ENCODE measurements around the gene MEGF11. TPM values are rescaled to one million over a fixed set of nuclear protein-coding genes. Genes with fewer than 3 reads are reported as not detected.

MEGF11 gene
- total RNA-seq, 1 experiment from 2014 or later = not detected

DNA sequence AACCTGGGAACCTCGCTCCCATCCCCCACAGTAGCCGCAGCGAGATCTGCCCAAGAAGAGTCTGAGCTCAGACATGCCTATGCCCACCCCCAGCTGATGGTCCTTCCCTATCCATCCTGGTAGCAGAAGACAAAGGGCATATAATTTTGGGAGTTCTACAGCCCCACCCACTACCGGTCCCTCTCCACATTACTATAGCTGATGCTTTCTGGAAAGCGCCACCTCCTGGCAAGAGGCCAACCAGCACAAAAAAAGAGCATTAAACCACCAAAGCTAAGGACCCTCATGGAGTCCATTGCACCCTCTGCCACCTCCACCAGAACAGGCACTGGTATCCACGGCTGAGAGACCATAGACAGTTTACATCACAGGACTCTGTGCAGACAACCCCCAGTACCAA, 168.4 kb downstream of the MEGF11 start:
- no peaks in the 10 kb centered on the region for H4K20me1 ChIP-seq (ENCODE audit: low read length)
- ATAC-seq (no peak), DNase-seq (peak; percentile 11)
- H3F3A ChIP-seq (ENCODE audit: low read length, unreplicated experiment) = no peaks in the 10 kb centered on the region
- no peak overlapping the region for H3K4me3 ChIP-seq (ENCODE audit: low read length)
- ChIA-PET POLR2A (ENCODE audit: unreplicated experiment) (no interaction called here), CTCF (no interaction called here)
- H3K9me2 ChIP-seq (replicated peaks; ENCODE audit: low read length) = no peaks in the 10 kb centered on the region
- no peak overlapping the region for H3K4me2 ChIP-seq (ENCODE audit: low read length)
- H3K9me3 ChIP-seq (ENCODE audit: low read length) = no peaks in the 10 kb centered on the region
- H3K36me3 ChIP-seq (ENCODE audit: low read depth, low read length) = no peaks in the 10 kb centered on the region
- intact Hi-C loops (cut with micrococcal nuclease) = no loop called here
- no peaks in the 10 kb centered on the region for H3K4me1 ChIP-seq (ENCODE audit: insufficient read depth, low read length)
- no peak for TF ChIP-seq EZH2 (IDR thresholded peaks at IDR 0.05; ENCODE audit: low read length, unreplicated experiment)
- TF ChIP-seq, protein P1, sequence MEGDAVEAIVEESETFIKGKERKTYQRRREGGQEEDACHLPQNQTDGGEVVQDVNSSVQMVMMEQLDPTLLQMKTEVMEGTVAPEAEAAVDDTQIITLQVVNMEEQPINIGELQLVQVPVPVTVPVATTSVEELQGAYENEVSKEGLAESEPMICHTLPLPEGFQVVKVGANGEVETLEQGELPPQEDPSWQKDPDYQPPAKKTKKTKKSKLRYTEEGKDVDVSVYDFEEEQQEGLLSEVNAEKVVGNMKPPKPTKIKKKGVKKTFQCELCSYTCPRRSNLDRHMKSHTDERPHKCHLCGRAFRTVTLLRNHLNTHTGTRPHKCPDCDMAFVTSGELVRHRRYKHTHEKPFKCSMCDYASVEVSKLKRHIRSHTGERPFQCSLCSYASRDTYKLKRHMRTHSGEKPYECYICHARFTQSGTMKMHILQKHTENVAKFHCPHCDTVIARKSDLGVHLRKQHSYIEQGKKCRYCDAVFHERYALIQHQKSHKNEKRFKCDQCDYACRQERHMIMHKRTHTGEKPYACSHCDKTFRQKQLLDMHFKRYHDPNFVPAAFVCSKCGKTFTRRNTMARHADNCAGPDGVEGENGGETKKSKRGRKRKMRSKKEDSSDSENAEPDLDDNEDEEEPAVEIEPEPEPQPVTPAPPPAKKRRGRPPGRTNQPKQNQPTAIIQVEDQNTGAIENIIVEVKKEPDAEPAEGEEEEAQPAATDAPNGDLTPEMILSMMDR (conservative IDR thresholded peaks at IDR 0.05; ENCODE audit: low read depth, low read length) = no peak
- no peak for TF ChIP-seq EZH2phosphoT487 (IDR thresholded peaks at IDR 0.05; ENCODE audit: borderline replicate concordance, low read length)
- peaks cover 9% of the 10 kb centered on the region; the same call in 1 of the 2 replicates for H3K27me3 ChIP-seq (ENCODE audit: low read length)
- H3K27ac ChIP-seq (ENCODE audit: low read length) = no peak overlapping the region
- no peak overlapping the region for H2AFZ ChIP-seq (ENCODE audit: low read length)
- H3K79me2 ChIP-seq (ENCODE audit: low read length) = no peaks in the 10 kb centered on the region
- no TSS peak for BruUV-seq (replicated peaks)
- no peak overlapping the region for H3K9ac ChIP-seq (ENCODE audit: low read length)

DNA sequence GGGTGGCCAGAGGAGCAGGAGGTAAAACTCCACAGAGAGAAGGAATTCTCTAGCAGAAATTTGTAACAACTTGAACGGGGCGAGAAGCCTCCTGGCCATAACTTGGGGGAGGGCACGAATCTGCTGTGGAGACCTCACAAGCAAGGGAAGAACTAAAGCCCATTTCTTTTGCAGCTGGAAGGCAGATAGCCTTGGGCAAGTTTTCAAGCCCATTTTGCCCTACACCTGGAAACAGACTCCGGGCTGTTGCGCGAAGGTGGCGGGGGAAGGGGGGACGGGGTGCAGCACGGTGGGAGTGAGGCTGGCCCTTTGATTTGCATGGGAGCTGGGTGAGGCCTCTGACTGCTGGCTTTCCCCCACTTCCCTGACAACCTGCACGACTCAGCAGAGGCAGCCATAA, 168.8 kb downstream of the MEGF11 start:
- Histone ChIP-seq H3K9ac (ENCODE audit: low read length) (no peak overlapping the region), H3K36me3 (ENCODE audit: low read depth, low read length) (no peaks in the 10 kb centered on the region), H3K27ac (ENCODE audit: low read length) (no peak overlapping the region), H3K4me3 (ENCODE audit: low read length) (no peak overlapping the region), H3K4me1 (ENCODE audit: insufficient read depth, low read length) (no peaks in the 10 kb centered on the region), H3K9me2 (replicated peaks; ENCODE audit: low read length) (no peaks in the 10 kb centered on the region), H3K27me3 (ENCODE audit: low read length) (peaks cover 9% of the 10 kb centered on the region; the same call in 1 of the 2 replicates), H4K20me1 (ENCODE audit: low read length) (no peaks in the 10 kb centered on the region), H3K9me3 (ENCODE audit: low read length) (no peaks in the 10 kb centered on the region), H3K4me2 (ENCODE audit: low read length) (no peak overlapping the region), H3K79me2 (ENCODE audit: low read length) (no peaks in the 10 kb centered on the region), H3F3A (ENCODE audit: low read length, unreplicated experiment) (no peaks in the 10 kb centered on the region), H2AFZ (ENCODE audit: low read length) (no peak overlapping the region)
- POLR2A ChIA-PET (ENCODE audit: unreplicated experiment) = no interaction called here
- intact Hi-C loops (cut with micrococcal nuclease) = no loop called here
- no TSS peak for BruUV-seq (replicated peaks)
- ATAC-seq (no peak), DNase-seq (no peak)
- no peak for TF ChIP-seq EZH2 (IDR thresholded peaks at IDR 0.05; ENCODE audit: low read length, unreplicated experiment)
- TF ChIP-seq EZH2phosphoT487 (IDR thresholded peaks at IDR 0.05; ENCODE audit: borderline replicate concordance, low read length) = no peak
- TF ChIP-seq, protein P1 (conservative IDR thresholded peaks at IDR 0.05; ENCODE audit: low read depth, low read length) = no peak
- CTCF ChIA-PET = no interaction called here

DNA sequence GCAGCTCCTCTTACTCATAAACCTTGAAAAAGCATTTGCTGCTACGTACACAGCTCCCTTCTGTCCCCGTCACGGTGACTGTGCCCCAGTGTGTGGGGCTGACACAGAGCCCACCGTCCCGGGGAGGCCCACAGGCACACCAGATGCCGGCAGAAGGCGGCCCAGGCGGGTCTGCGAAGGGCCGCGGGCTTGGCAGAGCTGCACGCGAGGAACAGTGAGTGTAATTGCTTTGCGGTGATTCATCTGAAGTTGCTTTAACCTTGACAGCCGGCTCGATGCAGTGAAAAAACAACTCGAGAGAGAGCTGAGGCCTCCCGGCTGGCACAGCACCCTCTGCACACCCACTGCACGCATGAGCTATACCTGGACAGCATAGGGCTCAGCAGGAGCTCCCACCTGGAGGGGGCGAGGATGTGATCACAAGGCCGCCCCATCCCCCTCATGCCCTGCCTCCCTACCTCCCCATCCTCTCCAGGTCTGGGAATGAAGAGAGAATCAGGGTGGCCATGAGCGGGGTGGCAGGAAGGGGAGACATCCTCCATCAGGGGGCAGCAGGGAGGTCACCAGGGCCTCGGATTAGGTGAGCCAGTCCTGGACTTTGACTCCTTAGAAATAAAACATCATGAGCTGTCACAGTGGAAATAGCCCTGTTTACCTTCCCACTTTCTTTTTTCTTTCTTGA, 172.7 kb downstream of the MEGF11 start:
- H3K79me2 ChIP-seq (ENCODE audit: low read length) = no peaks in the 10 kb centered on the region
- no peaks in the 10 kb centered on the region for H3K4me1 ChIP-seq (ENCODE audit: insufficient read depth, low read length)
- no peak overlapping the region for H2AFZ ChIP-seq (ENCODE audit: low read length)
- intact Hi-C loops (cut with micrococcal nuclease) = no loop called here
- no peaks in the 10 kb centered on the region for H3K36me3 ChIP-seq (ENCODE audit: low read depth, low read length)
- TF ChIP-seq, protein P1 (conservative IDR thresholded peaks at IDR 0.05; ENCODE audit: low read depth, low read length) = 0 out of 2 replicates have a peak, but pooled peaks have one; percentile 11
- no peak for TF ChIP-seq EZH2 (IDR thresholded peaks at IDR 0.05; ENCODE audit: low read length, unreplicated experiment)
- H4K20me1 ChIP-seq (ENCODE audit: low read length) = no peaks in the 10 kb centered on the region
- H3K9ac ChIP-seq (ENCODE audit: low read length) = no peak overlapping the region
- ChIA-PET CTCF (no interaction called here), POLR2A (ENCODE audit: unreplicated experiment) (no interaction called here)
- H3K4me3 ChIP-seq (ENCODE audit: low read length) = no peak overlapping the region
- DNase-seq (no peak), ATAC-seq (no peak)
- no peaks in the 10 kb centered on the region for H3K27me3 ChIP-seq (ENCODE audit: low read length)
- H3K9me2 ChIP-seq (replicated peaks; ENCODE audit: low read length) = no peaks in the 10 kb centered on the region
- BruUV-seq (replicated peaks) = no TSS peak
- no peak overlapping the region for H3K4me2 ChIP-seq (ENCODE audit: low read length)
- H3K27ac ChIP-seq (ENCODE audit: low read length) = no peak overlapping the region
- H3F3A ChIP-seq (ENCODE audit: low read length, unreplicated experiment) = no peaks in the 10 kb centered on the region
- H3K9me3 ChIP-seq (ENCODE audit: low read length) = no peaks in the 10 kb centered on the region
